ENCODE data around the gene CTR9. TPM values are rescaled to one million over a fixed set of nuclear protein-coding genes. Genes with fewer than 3 reads are reported as not detected.

The CTR9 gene
- polyA plus RNA-seq, 1 of the 3 experiments (the other 2 are of a cell fraction) = 10.1 TPM

DNA sequence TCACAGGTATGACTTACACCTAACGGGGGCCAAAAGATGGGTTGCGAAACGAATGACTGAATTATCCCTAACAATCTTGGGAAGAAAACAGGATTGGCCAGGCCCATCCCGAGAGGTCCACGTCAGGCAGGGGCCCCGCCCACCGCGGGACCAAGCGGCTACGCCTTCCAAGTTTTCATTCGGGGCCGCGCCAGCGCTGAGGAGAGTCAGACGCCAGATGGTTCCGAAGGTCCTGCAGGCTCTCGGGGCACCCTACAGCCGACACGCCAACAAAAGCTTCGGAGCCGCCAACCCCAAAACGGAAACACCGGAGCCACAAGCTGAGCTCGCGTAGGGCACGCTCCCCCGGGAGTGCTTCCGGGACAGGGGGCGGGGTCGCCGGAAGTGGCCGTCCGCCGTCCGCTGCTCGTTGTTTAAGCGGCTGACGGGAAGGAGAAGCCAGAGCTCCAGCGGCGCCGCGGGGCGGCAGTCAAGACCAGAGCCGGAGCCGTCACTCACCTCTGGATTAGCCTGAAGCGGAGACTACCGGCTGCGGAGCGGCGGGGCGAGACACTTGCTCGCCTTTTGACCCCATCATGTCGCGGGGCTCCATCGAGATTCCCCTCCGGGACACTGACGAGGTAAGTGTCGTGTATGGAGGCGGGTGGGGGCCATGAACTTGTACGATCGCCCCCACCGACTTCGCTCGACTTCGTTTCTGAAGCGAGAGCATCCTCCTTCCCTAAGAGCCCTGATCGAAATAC is at the start of gene CTR9 (continued):
- TF ChIP-seq, protein P1, sequence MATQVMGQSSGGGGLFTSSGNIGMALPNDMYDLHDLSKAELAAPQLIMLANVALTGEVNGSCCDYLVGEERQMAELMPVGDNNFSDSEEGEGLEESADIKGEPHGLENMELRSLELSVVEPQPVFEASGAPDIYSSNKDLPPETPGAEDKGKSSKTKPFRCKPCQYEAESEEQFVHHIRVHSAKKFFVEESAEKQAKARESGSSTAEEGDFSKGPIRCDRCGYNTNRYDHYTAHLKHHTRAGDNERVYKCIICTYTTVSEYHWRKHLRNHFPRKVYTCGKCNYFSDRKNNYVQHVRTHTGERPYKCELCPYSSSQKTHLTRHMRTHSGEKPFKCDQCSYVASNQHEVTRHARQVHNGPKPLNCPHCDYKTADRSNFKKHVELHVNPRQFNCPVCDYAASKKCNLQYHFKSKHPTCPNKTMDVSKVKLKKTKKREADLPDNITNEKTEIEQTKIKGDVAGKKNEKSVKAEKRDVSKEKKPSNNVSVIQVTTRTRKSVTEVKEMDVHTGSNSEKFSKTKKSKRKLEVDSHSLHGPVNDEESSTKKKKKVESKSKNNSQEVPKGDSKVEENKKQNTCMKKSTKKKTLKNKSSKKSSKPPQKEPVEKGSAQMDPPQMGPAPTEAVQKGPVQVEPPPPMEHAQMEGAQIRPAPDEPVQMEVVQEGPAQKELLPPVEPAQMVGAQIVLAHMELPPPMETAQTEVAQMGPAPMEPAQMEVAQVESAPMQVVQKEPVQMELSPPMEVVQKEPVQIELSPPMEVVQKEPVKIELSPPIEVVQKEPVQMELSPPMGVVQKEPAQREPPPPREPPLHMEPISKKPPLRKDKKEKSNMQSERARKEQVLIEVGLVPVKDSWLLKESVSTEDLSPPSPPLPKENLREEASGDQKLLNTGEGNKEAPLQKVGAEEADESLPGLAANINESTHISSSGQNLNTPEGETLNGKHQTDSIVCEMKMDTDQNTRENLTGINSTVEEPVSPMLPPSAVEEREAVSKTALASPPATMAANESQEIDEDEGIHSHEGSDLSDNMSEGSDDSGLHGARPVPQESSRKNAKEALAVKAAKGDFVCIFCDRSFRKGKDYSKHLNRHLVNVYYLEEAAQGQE (IDR thresholded peaks at IDR 0.05; ENCODE audit: low read depth, low read length) = peak; percentile 59; the same call in 1 of the 2 replicates
- TF ChIP-seq, protein P2, sequence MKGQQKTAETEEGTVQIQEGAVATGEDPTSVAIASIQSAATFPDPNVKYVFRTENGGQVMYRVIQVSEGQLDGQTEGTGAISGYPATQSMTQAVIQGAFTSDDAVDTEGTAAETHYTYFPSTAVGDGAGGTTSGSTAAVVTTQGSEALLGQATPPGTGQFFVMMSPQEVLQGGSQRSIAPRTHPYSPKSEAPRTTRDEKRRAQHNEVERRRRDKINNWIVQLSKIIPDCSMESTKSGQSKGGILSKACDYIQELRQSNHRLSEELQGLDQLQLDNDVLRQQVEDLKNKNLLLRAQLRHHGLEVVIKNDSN (IDR thresholded peaks at IDR 0.05; ENCODE audit: borderline replicate concordance, low read depth) = no peak
- TF ChIP-seq RCOR1 (IDR thresholded peaks at IDR 0.05; ENCODE audit: low read length) = peak; percentile 63; the same call in 1 of the 2 replicates
- peak; percentile 99 for TF ChIP-seq GABPA (IDR thresholded peaks at IDR 0.05; ENCODE audit: low read depth)
- TF ChIP-seq, protein P3, sequence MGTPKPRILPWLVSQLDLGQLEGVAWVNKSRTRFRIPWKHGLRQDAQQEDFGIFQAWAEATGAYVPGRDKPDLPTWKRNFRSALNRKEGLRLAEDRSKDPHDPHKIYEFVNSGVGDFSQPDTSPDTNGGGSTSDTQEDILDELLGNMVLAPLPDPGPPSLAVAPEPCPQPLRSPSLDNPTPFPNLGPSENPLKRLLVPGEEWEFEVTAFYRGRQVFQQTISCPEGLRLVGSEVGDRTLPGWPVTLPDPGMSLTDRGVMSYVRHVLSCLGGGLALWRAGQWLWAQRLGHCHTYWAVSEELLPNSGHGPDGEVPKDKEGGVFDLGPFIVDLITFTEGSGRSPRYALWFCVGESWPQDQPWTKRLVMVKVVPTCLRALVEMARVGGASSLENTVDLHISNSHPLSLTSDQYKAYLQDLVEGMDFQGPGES (IDR thresholded peaks at IDR 0.05; ENCODE audit: low read depth, low read length) = no peak
- TF ChIP-seq TCF12 (IDR thresholded peaks at IDR 0.05) = peak; percentile 35; the same call in 1 of the 2 replicates

DNA sequence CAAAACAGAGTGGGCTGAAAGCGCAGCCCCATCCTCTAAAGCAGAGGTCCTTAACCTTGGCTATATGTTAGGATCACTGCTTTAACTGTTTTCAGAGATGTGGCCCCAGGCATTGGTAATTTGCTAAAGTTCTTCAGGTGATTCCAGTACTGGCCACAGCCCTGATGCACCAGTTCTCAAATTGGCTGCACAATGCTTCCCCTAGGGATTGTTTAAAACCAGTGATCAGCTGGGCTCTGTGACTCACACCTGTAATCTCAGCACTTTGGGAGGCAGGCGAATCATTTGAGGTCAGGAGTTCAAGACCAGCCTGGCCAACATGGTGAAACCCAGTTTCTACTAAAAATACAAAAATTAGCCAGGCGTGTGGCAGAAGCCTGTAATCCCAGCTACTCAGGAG is 49.1 kb upstream of the CTR9 start:
- WGBS (ENCODE audit: low lambda C conversion rate) = 55% methylated on average over 3 of the region's 3 CpGs
- no peaks in the 10 kb centered on the region for H3K9me2 ChIP-seq
- H3K27ac ChIP-seq (ENCODE audit: low read depth in 2 of 2, low read length in 1 of 2) = no peak overlapping the region
- H2AFZ ChIP-seq (ENCODE audit: low read depth) = no peak overlapping the region
- no peaks in the 10 kb centered on the region; the same call in 1 of the 2 replicates for H3K27me3 ChIP-seq (ENCODE audit: insufficient read depth)
- DNase-seq = no peak
- no peaks in the 10 kb centered on the region for H3F3A ChIP-seq (replicated peaks; ENCODE audit: insufficient read depth)
- H3K36me3 ChIP-seq (replicated peaks in 1 of 2; ENCODE audit: control insufficient read depth in 1 of 2, insufficient read depth in 2 of 2, low read length in 1 of 2) = no peaks in the 10 kb centered on the region
- H3K79me2 ChIP-seq (ENCODE audit: insufficient read depth) = no peaks in the 10 kb centered on the region
- no peaks in the 10 kb centered on the region for H3K4me1 ChIP-seq (ENCODE audit: control insufficient read depth in 1 of 2, insufficient read depth in 2 of 2, low read depth in 1 of 2, low read length in 1 of 2)
- H3K9me3 ChIP-seq = no peaks in the 10 kb centered on the region
- H3K9ac ChIP-seq = no peak overlapping the region
- TF ChIP-seq, protein P4, sequence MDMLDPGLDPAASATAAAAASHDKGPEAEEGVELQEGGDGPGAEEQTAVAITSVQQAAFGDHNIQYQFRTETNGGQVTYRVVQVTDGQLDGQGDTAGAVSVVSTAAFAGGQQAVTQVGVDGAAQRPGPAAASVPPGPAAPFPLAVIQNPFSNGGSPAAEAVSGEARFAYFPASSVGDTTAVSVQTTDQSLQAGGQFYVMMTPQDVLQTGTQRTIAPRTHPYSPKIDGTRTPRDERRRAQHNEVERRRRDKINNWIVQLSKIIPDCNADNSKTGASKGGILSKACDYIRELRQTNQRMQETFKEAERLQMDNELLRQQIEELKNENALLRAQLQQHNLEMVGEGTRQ (IDR thresholded peaks at IDR 0.05; ENCODE audit: borderline replicate concordance, low read depth, low read length) = no peak
- TF ChIP-seq POLR2AphosphoS5 (IDR thresholded peaks at IDR 0.05; ENCODE audit: low read depth, low read length) (no peak), NFIC (IDR thresholded peaks at IDR 0.05; ENCODE audit: borderline replicate concordance) (no peak), EP300 (IDR thresholded peaks at IDR 0.05; ENCODE audit: borderline replicate concordance in 1 of 2, low read depth in 1 of 2, low read length in 1 of 2) (no peak), FOXM1 (IDR thresholded peaks at IDR 0.05; ENCODE audit: low read depth) (no peak)
- no peaks in the 10 kb centered on the region for H4K20me1 ChIP-seq (ENCODE audit: insufficient read depth)
- H3K4me2 ChIP-seq = no peak overlapping the region
- no peak overlapping the region for H3K4me3 ChIP-seq (ENCODE audit: low read depth in 2 of 2, low read length in 1 of 2)
- ChIA-PET POLR2A (no interaction called here), CTCF (no interaction called here)

All from SK-N-SH (cell line).